Activated naive CD8-positive, alpha-beta T cell (primary cell): ENCODE measurements around the gene MCTP2.
A peak's percentile ranks its signal among the peaks of the same experiment; 100 is the strongest.

Experiments used
- H3K27ac Mint-ChIP-seq: one replicate; pipeline ENCODE4 v1.8.0; 2021; ENCODE audit warnings: mixed read lengths
- H3K27me3 Mint-ChIP-seq: one replicate; pipeline ENCODE4 v1.8.0; 2021; ENCODE audit warnings: mixed read lengths
- H3K36me3 Mint-ChIP-seq: one replicate; pipeline ENCODE4 v1.8.0; 2021; ENCODE audit warnings: mixed read lengths
- H3K4me1 Mint-ChIP-seq: one replicate; pipeline ENCODE4 v1.8.0; 2021; ENCODE audit warnings: low read depth, mixed read lengths
- H3K4me3 Mint-ChIP-seq: one replicate; pipeline ENCODE4 v1.8.0; 2021; ENCODE audit warnings: mild to moderate bottlenecking, mixed read lengths
- H3K9me3 Mint-ChIP-seq: one replicate; pipeline ENCODE4 v1.8.0; 2021; ENCODE audit warnings: low read depth, mixed read lengths

MCTP2 gene

GRCh38 chr15:94263341-94264273, 32.2 kb downstream of the MCTP2 start:
- Mint-ChIP-seq H3K4me3 (no peak overlapping the region), H3K27ac (no peak overlapping the region), H3K4me1 (peaks cover 7% of the 10 kb centered on the region), H3K9me3 (no peaks in the 10 kb centered on the region), H3K27me3 (no peaks in the 10 kb centered on the region), H3K36me3 (peaks cover 24% of the 10 kb centered on the region)

- Mint-ChIP-seq H3K9me3 (no peaks in the 10 kb centered on the region), H3K27ac (no peak overlapping the region), H3K4me3 (no peak overlapping the region), H3K36me3 (peaks cover 24% of the 10 kb centered on the region), H3K27me3 (no peaks in the 10 kb centered on the region), H3K4me1 (peaks cover 7% of the 10 kb centered on the region)
Observed at GRCh38 chr15:94265009-94265408, 33.6 kb downstream of the MCTP2 start.

- Mint-ChIP-seq H3K27me3 (no peaks in the 10 kb centered on the region), H3K27ac (no peak overlapping the region), H3K4me1 (peaks cover 7% of the 10 kb centered on the region), H3K9me3 (no peaks in the 10 kb centered on the region), H3K4me3 (no peak overlapping the region), H3K36me3 (peaks cover 19% of the 10 kb centered on the region)
Observed at GRCh38 chr15:94265982-94266381, 34.6 kb downstream of the MCTP2 start.

- H3K36me3 Mint-ChIP-seq, result peaks cover 17% of the 10 kb centered on the region
- H3K9me3 Mint-ChIP-seq, result no peaks in the 10 kb centered on the region
- H3K27ac Mint-ChIP-seq, result no peak overlapping the region
- H3K27me3 Mint-ChIP-seq, result no peaks in the 10 kb centered on the region
- peaks cover 7% of the 10 kb centered on the region for H3K4me1 Mint-ChIP-seq
- H3K4me3 Mint-ChIP-seq, result no peak overlapping the region
Observed at GRCh38 chr15:94266789-94267188, 35.4 kb downstream of the MCTP2 start.

GRCh38 chr15:94269954-94270353, 38.6 kb downstream of the MCTP2 start:
- Mint-ChIP-seq H3K27ac (no peak overlapping the region), H3K4me1 (peaks cover 8% of the 10 kb centered on the region), H3K4me3 (no peak overlapping the region), H3K9me3 (no peaks in the 10 kb centered on the region), H3K27me3 (no peaks in the 10 kb centered on the region), H3K36me3 (peaks cover 17% of the 10 kb centered on the region)

- H3K36me3 Mint-ChIP-seq, result peaks cover 17% of the 10 kb centered on the region
- H3K4me3 Mint-ChIP-seq, result no peak overlapping the region
- peaks cover 8% of the 10 kb centered on the region for H3K4me1 Mint-ChIP-seq
- H3K27me3 Mint-ChIP-seq, result no peaks in the 10 kb centered on the region
- no peaks in the 10 kb centered on the region for H3K9me3 Mint-ChIP-seq
- no peak overlapping the region for H3K27ac Mint-ChIP-seq
Observed at GRCh38 chr15:94270570-94270969, 39.2 kb downstream of the MCTP2 start.

GRCh38 chr15:94272251-94272898, 41.0 kb downstream of the MCTP2 start:
- H3K27ac Mint-ChIP-seq, result no peak overlapping the region
- peaks cover 6% of the 10 kb centered on the region for H3K36me3 Mint-ChIP-seq
- no peak overlapping the region for H3K4me3 Mint-ChIP-seq
- H3K27me3 Mint-ChIP-seq, result no peaks in the 10 kb centered on the region
- peaks cover 4% of the 10 kb centered on the region for H3K4me1 Mint-ChIP-seq
- no peaks in the 10 kb centered on the region for H3K9me3 Mint-ChIP-seq

- no peaks in the 10 kb centered on the region for H3K27me3 Mint-ChIP-seq
- peaks cover 4% of the 10 kb centered on the region for H3K4me1 Mint-ChIP-seq
- no peak overlapping the region for H3K4me3 Mint-ChIP-seq
- H3K9me3 Mint-ChIP-seq, result no peaks in the 10 kb centered on the region
- no peak overlapping the region for H3K27ac Mint-ChIP-seq
- peaks cover 2% of the 10 kb centered on the region for H3K36me3 Mint-ChIP-seq
Observed at GRCh38 chr15:94273826-94274225, 42.5 kb downstream of the MCTP2 start.

- H3K27ac Mint-ChIP-seq, result no peak overlapping the region
Observed at GRCh38 chr15:94274745-94275144, 43.4 kb downstream of the MCTP2 start.

GRCh38 chr15:94277485-94277884, 46.1 kb downstream of the MCTP2 start:
- Mint-ChIP-seq H3K36me3 (peaks cover 30% of the 10 kb centered on the region), H3K9me3 (peaks cover 11% of the 10 kb centered on the region), H3K27me3 (no peaks in the 10 kb centered on the region), H3K4me1 (peaks cover 21% of the 10 kb centered on the region), H3K4me3 (no peak overlapping the region), H3K27ac (no peak overlapping the region)

More at GRCh38 chr15:94274745-94275144, 43.4 kb downstream of the MCTP2 start:
- Mint-ChIP-seq H3K4me3 (no peak overlapping the region), H3K9me3 (no peaks in the 10 kb centered on the region), H3K27me3 (no peaks in the 10 kb centered on the region), H3K4me1 (peaks cover 10% of the 10 kb centered on the region), H3K36me3 (peaks cover 9% of the 10 kb centered on the region)

GRCh38 chr15:94279736-94280135, 48.4 kb downstream of the MCTP2 start:
- H3K27ac Mint-ChIP-seq, result no peak overlapping the region
- H3K36me3 Mint-ChIP-seq, result peaks cover 32% of the 10 kb centered on the region
- H3K27me3 Mint-ChIP-seq, result no peaks in the 10 kb centered on the region
- H3K4me1 Mint-ChIP-seq, result peaks cover 19% of the 10 kb centered on the region
- H3K4me3 Mint-ChIP-seq, result no peak overlapping the region
- H3K9me3 Mint-ChIP-seq, result peaks cover 11% of the 10 kb centered on the region

- Mint-ChIP-seq H3K9me3 (peaks cover 11% of the 10 kb centered on the region), H3K27ac (peak overlapping the region; percentile 11), H3K36me3 (peaks cover 30% of the 10 kb centered on the region), H3K27me3 (no peaks in the 10 kb centered on the region), H3K4me1 (peaks cover 17% of the 10 kb centered on the region), H3K4me3 (no peak overlapping the region)
Observed at GRCh38 chr15:94280301-94280700, 48.9 kb downstream of the MCTP2 start.

GRCh38 chr15:94282269-94283250, 51.2 kb downstream of the MCTP2 start:
- no peak overlapping the region for H3K27ac Mint-ChIP-seq
- H3K27me3 Mint-ChIP-seq, result no peaks in the 10 kb centered on the region
- no peak overlapping the region for H3K4me3 Mint-ChIP-seq
- H3K4me1 Mint-ChIP-seq, result peaks cover 29% of the 10 kb centered on the region
- H3K36me3 Mint-ChIP-seq, result peaks cover 30% of the 10 kb centered on the region
- H3K9me3 Mint-ChIP-seq, result peaks cover 11% of the 10 kb centered on the region

GRCh38 chr15:94286583-94286982, 55.2 kb downstream of the MCTP2 start:
- Mint-ChIP-seq H3K4me1 (peaks cover 25% of the 10 kb centered on the region), H3K36me3 (peaks cover 12% of the 10 kb centered on the region), H3K4me3 (no peak overlapping the region), H3K27ac (no peak overlapping the region), H3K27me3 (no peaks in the 10 kb centered on the region), H3K9me3 (peaks cover 14% of the 10 kb centered on the region)
